Heart left ventricle (tissue), 16 donors: Measurements from ENCODE around the gene PLXNA3. TPM values are rescaled to one million over a fixed set of nuclear protein-coding genes. Genes with fewer than 3 reads are reported as not detected.

Experiments used
- ATAC-seq, 4 donors: fragments of 200-7000 bp; cut with Tn5 transposase; one replicate each; pipeline ENCODE4 v1.9.1; 2020 to 2022; ENCODE audit warnings: moderate library complexity in 4 of 4, mild to moderate bottlenecking in 3 of 4, moderate number of reproducible peaks in 1 of 4
- DNase-seq, 5 donors: peaks; one replicate each; pipeline ENCODE4 v3.0.0-alpha.2; 2020
- H3K27ac ChIP-seq, 12 donors: fragments of 200-600 bp; sonication (generic) in 4 of 12; one replicate each; pipeline versions ENCODE4 v1.5.0 to v1.8.0; 2016 to 2022; ENCODE audit warnings: mild to moderate bottlenecking in 2 of 12
- H3K27me3 ChIP-seq, 9 donors: fragments of 200-600 bp; sonication (generic) in 2 of 9; one replicate each; pipeline versions ENCODE4 v1.5.1 to v1.8.0; 2016 to 2022; ENCODE audit warnings: mild to moderate bottlenecking in 3 of 9
- H3K36me3 ChIP-seq, 9 donors: fragments of 200-600 bp; sonication (generic) in 2 of 9; one replicate each; pipeline versions ENCODE4 v1.5.0 to v1.8.0; 2018 to 2022; ENCODE audit warnings: mild to moderate bottlenecking in 2 of 9
- H3K4me1 ChIP-seq, 12 donors: fragments of 200-600 bp; sonication (generic) in 4 of 12; one replicate each; pipeline versions ENCODE4 v1.5.0 to v1.8.0; 2016 to 2022; ENCODE audit warnings: mild to moderate bottlenecking in 3 of 12
- H3K4me3 ChIP-seq, 12 donors: fragments of 200-600 bp; sonication (generic) in 4 of 12; one replicate each; pipeline versions ENCODE4 v1.5.0 to v1.8.0; 2017 to 2022; ENCODE audit warnings: mild to moderate bottlenecking in 9 of 12, moderate library complexity in 4 of 12
- H3K9me3 ChIP-seq, 12 donors: fragments of 200-600 bp; sonication (generic) in 4 of 12; one replicate each; pipeline versions ENCODE4 v1.5.0 to v1.8.0; 2016 to 2022; ENCODE audit warnings: mild to moderate bottlenecking in 1 of 12
- CTCF ChIP-seq, 12 donors: fragments of 200-600 bp; sonication (generic) in 4 of 12; IDR thresholded peaks; one replicate each; pipeline versions ENCODE4 v1.5.0 to v1.8.0; 2018 to 2022; ENCODE audit warnings: antibody characterized with exemption in 12 of 12, mild to moderate bottlenecking in 5 of 12
- POLR2A ChIP-seq, 2 donors: fragments of 450-650 bp; IDR thresholded peaks; one replicate each; pipeline ENCODE4 v1.6.1; 2017; ENCODE audit warnings: antibody characterized with exemption in 2 of 2, mild to moderate bottlenecking in 2 of 2, moderate library complexity in 2 of 2
- WGBS, 4 donors: extraction: QIAGEN DNeasy Blood & Tissue Kit in 2 of 4; methylation state at CpG; one replicate each; pipeline versions ENCODE4 v1.1.5 to v1.1.7; 2013 to 2018; 5-methylcytosine and 5-hydroxymethylcytosine counted together
- intact Hi-C, 10 donors: fragments of 100-400 bp; cut with DNase I; formaldehyde crosslinking; loops; one replicate each; pipeline versions ENCODE4 v1.11.1 to v1.14.2; 2022
- polyA plus RNA-seq, 2 donors: library from polyadenylated mRNA; stranded (reverse); fragments of 200-250 nt; gene quantifications; one replicate each; pipeline ENCODE4 v1.2.3, GENCODE V29; 2013
- total RNA-seq, 9 donors: library from RNA; depleted of rRNA in 2 of 9; stranded (reverse); fragments of >200 nt in 2 of 9; fragmentation: NEBNext Ultra II Directional in 3 of 9; extraction: Animal tissue kit (Norgen Biotek cat#: 25700) in 3 of 9; gene quantifications; one replicate each; pipeline versions ENCODE4 v1.1.0 to v1.2.4, GENCODE V29; 2016 to 2023
- donor health status: ischemic (EF 13 %, LVEDD 7.1; RV severe dilation, severe dysfunction).
- donor health status: healthy with polysubstance abuse.
- donor health status: DM: no; HTN: yes; CAD: no.
- donor health status: DM: no; HTN: no; CAD: no.
- donor health status: ischemic (EF 25% LVEDD 6.9; RV normal size, moderate dysfunction).
- donor health status: ischemic (EF 25% LVEDD 5.7; RV mildly dilated, moderate dysfunction).
- donor health status: healthy.
- donor health status: DM: yes; HTN: yes; CAD: no.
- donor health status: ischemic (EF 35%, LVEDD 5.7; RV mildly dilated, moderate dysfunction).
- donor health status: nonischemic (EF 11% LVEDD 7.7; RV severe dilation, severe dysfunction).
- donor health status: DM: yes; HTN: yes; CAD: no.
- donor health status: PGD.
- donor health status: ischemic (EF 29% LVEDD 5.4; RV normal size, mild dysfunction).
- donor health status: nonischemic (EF 23%, LVEDD 6.1; RV moderate dilation, normal function).

PLXNA3 gene
- total and polyA plus RNA-seq, 11 donors: 4.7 to 46.6 (median 12.6) TPM

GRCh38 chrX:154430916-154431315 is 27.2 kb upstream of the PLXNA3 start:
- intact Hi-C loops: loop anchor here in 1 of 10 donors (10.0 kb wide), 1 partner anchor 56 kb away; the partner anchor contains the start of genes EMD and FLNA
- H3K4me1 ChIP-seq: peaks cover 0 to 28% (median 7%) of the 10 kb centered on the region in 12 donors
- H3K27me3 ChIP-seq: no peaks in the 10 kb centered on the region
- ATAC-seq: no peak
- peaks cover 0 to 24% (median 6%) of the 10 kb centered on the region in 9 donors for H3K36me3 ChIP-seq
- no peak for TF ChIP-seq CTCF (IDR thresholded peaks at IDR 0.05)
- no peak for TF ChIP-seq POLR2A (IDR thresholded peaks at IDR 0.05)
- H3K4me3 ChIP-seq: peak overlapping the region in 1 of 12 donors; percentile 16
- peak overlapping the region in 5 of 12 donors; percentile 10 to 84 (median 39) for H3K27ac ChIP-seq
- no peaks in the 10 kb centered on the region for H3K9me3 ChIP-seq
- peak in 1 of 5 donors; percentile 16 for DNase-seq
- 60 to 70% (median 65%) methylated on average over 7 of the region's 7 CpGs for WGBS, 4 donors

DNA sequence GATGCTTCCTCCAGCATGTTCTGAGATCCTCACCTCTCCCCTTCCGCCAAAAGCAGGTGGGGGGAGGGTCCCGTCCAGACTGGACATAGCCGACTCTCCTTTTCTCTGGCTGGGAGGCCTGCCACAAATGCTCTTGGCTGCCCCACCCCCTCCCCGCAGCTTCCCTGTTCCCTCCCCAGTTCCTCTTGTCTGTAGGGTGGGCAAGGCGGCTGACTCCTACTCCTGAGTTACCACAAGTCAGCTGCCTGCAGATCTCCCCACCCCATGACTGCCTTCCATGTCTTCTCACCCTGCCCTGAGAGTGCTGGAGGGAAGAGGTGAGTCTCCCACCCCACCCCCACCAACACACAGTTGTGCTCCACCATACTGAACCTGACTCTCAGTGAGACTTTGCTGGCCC is 26.7 kb upstream of the PLXNA3 start:
- no peak for TF ChIP-seq POLR2A (IDR thresholded peaks at IDR 0.05)
- no peak for TF ChIP-seq CTCF (IDR thresholded peaks at IDR 0.05)
- Histone ChIP-seq H3K27me3 (no peaks in the 10 kb centered on the region), H3K36me3 (peaks cover 0 to 24% (median 6%) of the 10 kb centered on the region in 9 donors), H3K27ac (peak overlapping the region in 2 of 12 donors; percentile 35 to 84), H3K4me1 (peaks cover 0 to 30% (median 8%) of the 10 kb centered on the region in 12 donors), H3K4me3 (peak overlapping the region in 1 of 12 donors; percentile 16), H3K9me3 (no peaks in the 10 kb centered on the region)
- ATAC-seq (peak in 1 of 4 donors; percentile 17), DNase-seq (peak in 3 of 5 donors; percentile 35 to 54 (median 40))
- intact Hi-C loops: loop anchor here in 1 of 10 donors (10.0 kb wide), 1 partner anchor 57 kb away; the partner anchor contains the start of genes EMD and FLNA
- WGBS, 4 donors: 65 to 73% (median 67%) methylated on average over 5 of the region's 5 CpGs

DNA sequence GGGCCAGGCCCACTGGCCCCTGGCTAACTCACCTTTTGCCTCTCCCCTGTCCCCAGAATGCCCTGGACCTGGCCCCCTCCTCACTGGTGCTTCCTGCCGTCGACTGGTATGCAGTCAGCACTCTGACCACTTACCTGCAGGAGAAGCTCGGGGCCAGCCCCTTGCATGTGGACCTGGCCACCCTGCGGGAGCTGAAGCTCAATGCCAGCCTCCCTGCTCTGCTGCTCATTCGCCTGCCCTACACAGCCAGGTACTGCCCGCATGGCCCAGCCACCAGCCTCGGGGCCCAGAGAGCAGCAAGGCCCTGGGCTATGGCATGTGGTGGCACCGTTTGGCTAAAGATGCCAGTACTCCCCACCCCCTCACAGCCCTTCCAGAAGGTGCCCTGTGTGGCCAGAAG is 25.9 kb upstream of the PLXNA3 start:
- peak overlapping the region in 1 of 12 donors; percentile 84 for H3K27ac ChIP-seq
- H3K4me3 ChIP-seq: no peak overlapping the region
- ATAC-seq (no peak), DNase-seq (peak in 1 of 5 donors; percentile 16)
- TF ChIP-seq CTCF (IDR thresholded peaks at IDR 0.05): no peak
- no peak for TF ChIP-seq POLR2A (IDR thresholded peaks at IDR 0.05)
- WGBS, 4 donors: 80 to 90% (median 89%) methylated on average over 2 to 8 of the region's 8 CpGs
- no peaks in the 10 kb centered on the region for H3K9me3 ChIP-seq
- H3K36me3 ChIP-seq: peaks cover 0 to 24% (median 6%) of the 10 kb centered on the region in 9 donors
- intact Hi-C loops: loop anchor here in 1 of 10 donors (10.0 kb wide), 1 partner anchor 57 kb away; the partner anchor contains the start of genes EMD and FLNA
- no peaks in the 10 kb centered on the region for H3K27me3 ChIP-seq
- peaks cover 0 to 29% (median 9%) of the 10 kb centered on the region in 12 donors for H3K4me1 ChIP-seq

GRCh38 chrX:154433605-154434004 is 24.5 kb upstream of the PLXNA3 start:
- no peak overlapping the region for H3K4me3 ChIP-seq
- no peak overlapping the region for H3K27ac ChIP-seq
- DNase-seq (peak in 1 of 5 donors; percentile 2), ATAC-seq (no peak)
- no peaks in the 10 kb centered on the region for H3K27me3 ChIP-seq
- H3K9me3 ChIP-seq: no peaks in the 10 kb centered on the region
- 74 to 92% (median 86%) methylated on average over 7 of the region's 7 CpGs for WGBS, 4 donors
- peaks cover 0 to 30% (median 10%) of the 10 kb centered on the region in 12 donors for H3K4me1 ChIP-seq
- intact Hi-C loops: loop anchor here in 1 of 10 donors (10.0 kb wide), 1 partner anchor 59 kb away; the partner anchor contains the start of genes EMD and FLNA
- TF ChIP-seq CTCF (IDR thresholded peaks at IDR 0.05): no peak
- TF ChIP-seq POLR2A (IDR thresholded peaks at IDR 0.05): no peak
- H3K36me3 ChIP-seq: peaks cover 0 to 24% (median 6%) of the 10 kb centered on the region in 9 donors
